Measurements from ENCODE around the gene SERINC2. TPM values are rescaled to one million over a fixed set of nuclear protein-coding genes. Genes with fewer than 3 reads are reported as not detected.

SERINC2 gene
- total RNA-seq, 1 experiment from 2014 or later = 14.1 TPM

DNA sequence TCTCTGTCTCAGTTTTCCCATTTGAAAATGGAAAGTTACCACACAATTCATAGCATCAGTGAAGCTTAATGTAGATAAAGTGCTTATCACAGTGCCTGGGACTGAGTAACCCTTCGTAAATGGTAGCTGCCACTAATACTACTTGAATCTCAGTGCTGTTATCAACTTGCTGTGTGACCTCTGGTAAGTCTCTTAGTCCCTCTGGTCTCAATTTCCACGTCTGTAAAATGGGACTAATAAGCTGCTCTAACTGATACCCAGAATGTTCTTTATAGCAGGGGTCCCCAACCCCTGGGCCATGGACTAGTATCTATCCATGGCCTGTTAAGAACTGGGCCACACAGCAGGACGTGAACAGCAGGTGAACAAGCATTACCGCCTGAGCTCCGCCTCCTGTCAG lies 7.7 kb downstream of the SERINC2 start:
- Histone ChIP-seq H2BK12ac (ENCODE audit: insufficient read length, low read depth, low read length) (no peak overlapping the region), H2AFZ (ENCODE audit: low read length) (no peak overlapping the region), H4K5ac (ENCODE audit: insufficient read length, low read depth, low read length) (no peak overlapping the region), H3K4me2 (ENCODE audit: insufficient read depth, insufficient read length, low read length) (no peak overlapping the region), H2AK5ac (ENCODE audit: insufficient read length, low read length) (no peak overlapping the region), H3K79me1 (ENCODE audit: insufficient read depth, low read depth, low read length, poor library complexity, severe bottlenecking) (no peaks in the 10 kb centered on the region), H2BK20ac (ENCODE audit: low read depth, low read length, poor library complexity, severe bottlenecking) (no peak overlapping the region), H4K91ac (ENCODE audit: insufficient read length, low read depth, low read length) (no peak overlapping the region), H3K9ac (ENCODE audit: extremely low read depth, insufficient read length, low read length) (no peak overlapping the region), H3K4ac (ENCODE audit: low read depth, low read length) (no peak overlapping the region), H3K23ac (ENCODE audit: insufficient read length, low read depth, low read length) (no peak overlapping the region), H3K4me1 (ENCODE audit: insufficient read depth, low read length) (no peaks in the 10 kb centered on the region), H3K23me2 (ENCODE audit: insufficient read length, low read depth, low read length, poor library complexity, severe bottlenecking) (no peaks in the 10 kb centered on the region), H3K14ac (ENCODE audit: insufficient read depth, low read length) (no peak overlapping the region), H3K56ac (ENCODE audit: insufficient read length, low read depth, low read length) (no peak overlapping the region), H2BK5ac (ENCODE audit: insufficient read length, low read length) (no peak overlapping the region), H3K27ac (ENCODE audit: insufficient read length, low read depth, low read length) (no peak overlapping the region), H3K9me3 (ENCODE audit: control insufficient read depth, low read depth, low read length) (no peaks in the 10 kb centered on the region), H4K20me1 (ENCODE audit: control insufficient read depth, insufficient read depth, insufficient read length) (no peaks in the 10 kb centered on the region), H2BK120ac (ENCODE audit: low read depth, low read length, poor library complexity, severe bottlenecking) (no peak overlapping the region), H3K27me3 (ENCODE audit: insufficient read depth, low read length) (no peaks in the 10 kb centered on the region), H3K18ac (ENCODE audit: insufficient read length, low read depth, low read length) (no peak overlapping the region), H2BK15ac (ENCODE audit: low read depth, low read length) (no peak overlapping the region), H3T11ph (ENCODE audit: low read length) (no peak overlapping the region), H3K79me2 (ENCODE audit: insufficient read depth, low read length) (no peaks in the 10 kb centered on the region), H4K8ac (replicated peaks; ENCODE audit: insufficient read length, low read depth, low read length) (no peak overlapping the region)
- Mint-ChIP-seq H3K36me3 (ENCODE audit: insufficient read depth in 1 of 3, low read depth in 3 of 3) (peaks cover 0 to 6% (median 2%) of the 10 kb centered on the region in 3 experiments; a peak in 4 of 7 replicates), H3K4me1 (peaks cover 16 to 23% of the 10 kb centered on the region in 2 experiments), H3K27ac (no peak overlapping the region), H3K9me3 (no peaks in the 10 kb centered on the region), H3K4me3 (no peak overlapping the region), H3K27me3 (ENCODE audit: low read depth) (no peaks in the 10 kb centered on the region)
- TF ChIP-seq, protein P1, sequence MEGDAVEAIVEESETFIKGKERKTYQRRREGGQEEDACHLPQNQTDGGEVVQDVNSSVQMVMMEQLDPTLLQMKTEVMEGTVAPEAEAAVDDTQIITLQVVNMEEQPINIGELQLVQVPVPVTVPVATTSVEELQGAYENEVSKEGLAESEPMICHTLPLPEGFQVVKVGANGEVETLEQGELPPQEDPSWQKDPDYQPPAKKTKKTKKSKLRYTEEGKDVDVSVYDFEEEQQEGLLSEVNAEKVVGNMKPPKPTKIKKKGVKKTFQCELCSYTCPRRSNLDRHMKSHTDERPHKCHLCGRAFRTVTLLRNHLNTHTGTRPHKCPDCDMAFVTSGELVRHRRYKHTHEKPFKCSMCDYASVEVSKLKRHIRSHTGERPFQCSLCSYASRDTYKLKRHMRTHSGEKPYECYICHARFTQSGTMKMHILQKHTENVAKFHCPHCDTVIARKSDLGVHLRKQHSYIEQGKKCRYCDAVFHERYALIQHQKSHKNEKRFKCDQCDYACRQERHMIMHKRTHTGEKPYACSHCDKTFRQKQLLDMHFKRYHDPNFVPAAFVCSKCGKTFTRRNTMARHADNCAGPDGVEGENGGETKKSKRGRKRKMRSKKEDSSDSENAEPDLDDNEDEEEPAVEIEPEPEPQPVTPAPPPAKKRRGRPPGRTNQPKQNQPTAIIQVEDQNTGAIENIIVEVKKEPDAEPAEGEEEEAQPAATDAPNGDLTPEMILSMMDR (conservative IDR thresholded peaks at IDR 0.05) = no peak
- DNase-seq = no peak
- WGBS (ENCODE audit: extremely low coverage, insufficient read length, low lambda C conversion rate) = no CpG with 5 or more reads among the region's 5 CpGs
